Measurements from ENCODE around the gene SLC7A10. TPM values are rescaled to one million over a fixed set of nuclear protein-coding genes. Genes with fewer than 3 reads are reported as not detected.

Gene SLC7A10
- polyA plus RNA-seq, 1 donor (not counting 4 experiments of a cell fraction or from before 2014, with no cell fraction given) = not detected

DNA sequence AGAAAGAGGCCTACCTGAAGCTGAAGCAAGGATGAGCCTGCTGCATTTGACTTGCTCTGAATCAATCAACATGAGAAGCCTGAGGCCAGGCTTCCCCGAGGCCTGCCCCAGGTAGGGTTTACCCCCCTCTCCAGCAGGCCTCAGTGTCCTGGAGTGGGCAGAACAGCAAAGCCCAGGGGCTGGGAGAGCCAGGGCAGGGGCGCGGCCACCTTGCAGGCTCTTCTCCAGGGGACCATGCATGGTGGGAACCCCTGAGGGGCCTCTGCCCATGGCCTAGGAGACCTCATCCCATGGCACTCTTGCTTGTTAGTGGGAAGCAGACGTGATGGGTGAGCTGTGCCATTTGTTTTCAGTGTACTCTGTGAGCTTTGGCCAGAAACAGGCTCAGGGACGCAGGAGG is 51.5 kb downstream of the SLC7A10 start:
- H3K9me3 ChIP-seq (ENCODE audit: control insufficient read depth, low read depth, low read length) = no peaks in the 10 kb centered on the region
- H2AFZ ChIP-seq (ENCODE audit: control insufficient read depth, low read length) = no peak overlapping the region
- H3K36me3 ChIP-seq (ENCODE audit: control insufficient read depth in 2 of 2, extremely low read depth in 1 of 2, insufficient read depth in 2 of 2, low read length in 2 of 2) = no peaks in the 10 kb centered on the region
- peaks cover 12% of the 10 kb centered on the region for H3K4me1 ChIP-seq (ENCODE audit: control insufficient read depth, extremely low read depth, insufficient read depth, low read length)
- TF ChIP-seq CTCF (optimal IDR thresholded peaks at IDR 0.05 in 1 of 3, IDR thresholded peaks at IDR 0.05 in 1 of 3, conservative IDR thresholded peaks at IDR 0.05 in 1 of 3; ENCODE audit: extremely low read depth in 1 of 3, insufficient read depth in 2 of 3, low read length in 3 of 3) (no peak), EZH2 (IDR thresholded peaks at IDR 0.05; ENCODE audit: low read length) (no peak)
- no peaks in the 10 kb centered on the region for H4K20me1 ChIP-seq (ENCODE audit: control insufficient read depth, extremely low read depth, insufficient read depth, low read length)
- no peaks in the 10 kb centered on the region for H3K27me3 ChIP-seq (ENCODE audit: control insufficient read depth, extremely low read depth, insufficient read depth, low read length)
- dilution Hi-C loops (cut with MboI; ENCODE audit: extremely low pct_ligation_motif_present, low sequenced_read_pairs) = no loop called here
- peaks cover 4% of the 10 kb centered on the region for H3K79me2 ChIP-seq (ENCODE audit: control insufficient read depth, insufficient read depth, low read length)
- H3K9ac ChIP-seq (ENCODE audit: control insufficient read depth, extremely low read depth, insufficient read depth, low read length) = no peak overlapping the region
- no peak overlapping the region for H3K4me2 ChIP-seq (ENCODE audit: control insufficient read depth, extremely low read depth, insufficient read depth, low read depth, low read length)
- H3K27ac ChIP-seq (ENCODE audit: control insufficient read depth, insufficient read depth, low read length) = no peak overlapping the region
- H3K4me3 ChIP-seq (ENCODE audit: control insufficient read depth in 2 of 3, extremely low read depth in 1 of 3, insufficient read depth in 2 of 3, low read depth in 1 of 3, low read length in 3 of 3) = no peak overlapping the region
- FAIRE-seq (no peak), DNase-seq (ENCODE audit: low read depth, low spot score) (no peak)
- no peaks in the 10 kb centered on the region for H3K9me1 ChIP-seq (ENCODE audit: control insufficient read depth, extremely low read depth, insufficient read depth, low read length)

DNA sequence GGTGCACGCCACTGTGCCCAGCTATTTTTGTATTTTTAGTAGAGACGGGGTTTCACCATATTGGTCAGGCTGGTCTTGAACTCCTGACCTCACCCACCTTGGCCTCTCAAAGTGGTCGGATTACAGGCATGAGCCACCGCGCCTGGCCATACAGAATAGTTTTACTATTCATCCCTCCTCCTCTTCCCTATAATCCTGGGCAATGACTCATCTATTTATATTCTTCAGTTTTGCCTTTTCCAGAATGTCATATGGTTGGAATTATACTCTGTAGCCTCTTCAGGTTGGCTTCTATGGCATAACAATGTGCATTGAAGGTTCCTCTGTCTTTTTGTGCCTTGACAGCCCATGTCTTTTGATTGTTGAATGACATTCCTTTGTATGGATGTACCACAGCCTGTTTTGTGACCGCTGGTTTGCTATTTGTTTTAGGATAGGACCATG is 53.7 kb downstream of the SLC7A10 start:
- Histone ChIP-seq H3K36me3 (ENCODE audit: control insufficient read depth in 2 of 2, extremely low read depth in 1 of 2, insufficient read depth in 2 of 2, low read length in 2 of 2) (no peaks in the 10 kb centered on the region), H3K27ac (ENCODE audit: control insufficient read depth, insufficient read depth, low read length) (no peak overlapping the region), H3K79me2 (ENCODE audit: control insufficient read depth, insufficient read depth, low read length) (peaks cover 4% of the 10 kb centered on the region), H3K27me3 (ENCODE audit: control insufficient read depth, extremely low read depth, insufficient read depth, low read length) (no peaks in the 10 kb centered on the region), H3K9ac (ENCODE audit: control insufficient read depth, extremely low read depth, insufficient read depth, low read length) (no peak overlapping the region), H4K20me1 (ENCODE audit: control insufficient read depth, extremely low read depth, insufficient read depth, low read length) (no peaks in the 10 kb centered on the region), H3K4me3 (ENCODE audit: control insufficient read depth in 2 of 3, extremely low read depth in 1 of 3, insufficient read depth in 2 of 3, low read depth in 1 of 3, low read length in 3 of 3) (no peak overlapping the region), H3K9me3 (ENCODE audit: control insufficient read depth, low read depth, low read length) (no peaks in the 10 kb centered on the region), H2AFZ (ENCODE audit: control insufficient read depth, low read length) (no peak overlapping the region), H3K9me1 (ENCODE audit: control insufficient read depth, extremely low read depth, insufficient read depth, low read length) (no peaks in the 10 kb centered on the region), H3K4me1 (ENCODE audit: control insufficient read depth, extremely low read depth, insufficient read depth, low read length) (peaks cover 7% of the 10 kb centered on the region), H3K4me2 (ENCODE audit: control insufficient read depth, extremely low read depth, insufficient read depth, low read depth, low read length) (no peak overlapping the region)
- TF ChIP-seq EZH2 (IDR thresholded peaks at IDR 0.05; ENCODE audit: low read length) = no peak
- TF ChIP-seq CTCF (optimal IDR thresholded peaks at IDR 0.05 in 1 of 3, IDR thresholded peaks at IDR 0.05 in 1 of 3, conservative IDR thresholded peaks at IDR 0.05 in 1 of 3; ENCODE audit: extremely low read depth in 1 of 3, insufficient read depth in 2 of 3, low read length in 3 of 3) = no peak
- no peak for FAIRE-seq
- no peak for DNase-seq (ENCODE audit: low read depth, low spot score)
- dilution Hi-C loops (cut with MboI; ENCODE audit: extremely low pct_ligation_motif_present, low sequenced_read_pairs) = no loop called here

Data from keratinocyte (primary cell).